GM19099 (cell line): Measurements from ENCODE around the gene GFI1.

Source experiments
- POLR2A ChIP-seq: IDR thresholded peaks from 3 replicates; pipeline ENCODE4 v1.6.1; 2011; ENCODE audit warnings: low read depth; ENCODE audit not compliant: insufficient read length; ENCODE audit errors: extremely low read depth

Gene GFI1

DNA sequence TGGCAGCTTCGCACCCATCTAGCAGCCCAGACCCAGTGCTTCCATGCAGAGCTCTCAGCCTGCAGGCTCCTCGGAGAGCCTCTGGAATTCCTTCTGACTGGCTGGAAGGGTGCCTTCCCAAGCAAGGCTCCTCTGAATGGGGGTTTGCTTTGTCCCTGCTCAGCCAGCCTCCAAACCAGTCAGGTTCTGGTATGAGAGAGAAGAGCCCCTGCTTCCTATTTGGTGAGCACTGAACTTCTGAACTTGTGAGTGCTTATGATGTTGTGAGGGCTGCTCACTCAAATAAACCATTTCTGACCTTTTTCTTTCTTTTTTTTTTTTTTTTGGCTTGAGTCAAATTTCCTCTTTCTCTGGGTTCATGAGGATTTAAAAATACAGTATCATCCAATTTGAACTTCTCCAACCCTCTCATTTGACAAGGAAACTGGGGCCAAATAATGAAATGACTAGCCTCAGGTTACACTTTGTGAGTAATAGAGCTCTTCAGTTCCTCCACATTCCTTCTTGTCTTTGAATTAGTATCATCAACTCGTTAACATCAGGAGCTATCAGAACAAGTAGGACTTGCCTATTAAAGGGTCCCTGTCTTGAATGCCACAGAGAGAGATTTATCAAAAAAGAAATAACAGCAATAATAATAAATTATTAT, 39.6 kb downstream of the GFI1 start:
- TF ChIP-seq POLR2A = no peak

DNA sequence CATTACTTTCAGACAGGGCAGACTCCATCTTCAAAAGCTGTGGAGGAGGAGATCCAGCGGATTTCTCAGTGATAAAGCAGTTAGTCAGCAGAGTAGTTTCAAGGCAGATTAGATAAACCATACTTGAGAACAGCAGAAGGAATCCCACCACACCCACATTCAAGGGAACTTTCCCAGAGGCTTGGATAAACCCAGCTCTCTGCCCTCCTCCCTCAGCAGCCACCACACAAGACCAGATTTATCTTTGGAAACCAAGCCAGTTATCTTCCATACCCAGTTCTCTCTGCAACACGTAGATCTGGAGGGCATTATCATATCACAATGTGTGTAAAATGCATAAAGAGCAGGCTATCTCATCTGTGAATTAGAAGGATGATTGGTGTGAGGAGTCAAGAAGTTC, 40.2 kb downstream of the GFI1 start:
- no peak for TF ChIP-seq POLR2A

DNA sequence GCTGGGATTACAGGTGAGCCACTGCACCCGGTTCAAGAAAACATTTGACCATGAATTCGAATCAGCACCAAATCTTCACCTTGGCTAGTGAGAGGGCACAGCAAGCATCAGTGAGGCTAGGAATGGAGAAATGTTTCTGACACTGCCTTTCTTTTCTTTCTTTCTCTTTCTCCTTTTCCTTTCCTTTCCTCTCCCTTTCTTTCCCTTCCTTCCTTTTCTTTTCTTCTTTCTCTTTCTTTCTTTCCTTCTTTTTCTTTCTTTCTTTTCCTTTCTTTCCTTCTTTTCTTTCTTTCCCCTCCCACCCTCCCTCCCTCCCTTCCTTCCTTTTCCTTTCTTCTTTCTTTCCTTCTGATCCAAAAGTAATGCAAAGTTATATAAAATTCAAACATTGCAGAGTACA, 40.9 kb downstream of the GFI1 start:
- no peak for TF ChIP-seq POLR2A

DNA sequence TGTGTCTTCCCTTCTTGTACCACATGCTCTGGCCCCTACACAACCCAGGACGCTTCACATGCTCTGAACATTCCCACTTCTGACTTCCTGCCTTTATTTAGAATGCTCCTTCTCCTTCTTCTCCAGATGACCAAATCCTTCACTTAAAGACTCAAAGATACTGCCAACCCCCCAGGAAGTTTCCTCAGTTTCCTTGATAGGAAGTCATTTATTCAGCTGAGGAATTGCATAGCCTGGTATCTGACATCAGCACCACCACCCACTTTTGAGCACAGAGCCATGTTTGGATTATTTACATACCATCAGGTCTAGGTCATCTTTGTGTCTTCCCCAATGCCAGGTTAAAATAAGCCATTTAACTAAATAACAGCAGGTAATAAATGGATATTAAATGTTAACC, 42.4 kb downstream of the GFI1 start:
- no peak for TF ChIP-seq POLR2A

DNA sequence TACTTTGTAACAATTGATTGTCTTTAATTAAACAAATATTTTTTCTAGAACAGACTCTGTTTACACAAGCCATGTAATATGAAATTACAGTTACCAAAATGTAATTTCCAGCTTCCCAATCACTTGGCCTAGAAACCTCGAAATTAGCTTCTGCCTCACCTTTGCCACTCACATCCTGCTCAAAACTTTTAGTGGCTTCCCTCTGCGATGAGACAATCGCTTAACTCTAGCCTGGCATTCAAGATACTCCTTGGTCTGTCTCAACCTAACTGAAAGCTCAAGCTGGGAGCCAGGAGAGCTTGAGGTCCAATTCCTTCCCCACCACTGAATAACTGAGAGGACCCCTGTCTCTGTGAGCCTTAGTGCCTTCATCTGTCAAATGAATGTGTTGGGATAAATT, 42.8 kb downstream of the GFI1 start:
- no peak for TF ChIP-seq POLR2A

DNA sequence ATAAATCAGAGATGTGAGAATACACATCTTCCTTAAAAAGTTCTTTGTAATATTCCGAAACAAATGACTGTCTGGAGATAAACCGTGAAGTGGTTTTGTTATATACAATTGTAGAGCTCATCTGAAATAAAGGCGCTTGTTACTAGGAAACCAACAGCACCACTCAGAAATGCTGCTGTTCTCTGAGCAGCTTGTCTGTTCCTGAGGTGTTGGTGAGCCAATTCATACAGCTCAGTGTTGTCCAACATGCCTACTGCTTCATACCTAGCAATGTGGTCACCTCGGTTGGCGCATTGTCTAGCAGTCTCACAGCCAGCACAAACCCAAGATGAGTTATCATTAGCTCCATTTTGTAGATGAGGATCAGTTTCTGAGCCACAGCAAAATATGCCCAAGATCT, 44.4 kb downstream of the GFI1 start:
- no peak for TF ChIP-seq POLR2A

DNA sequence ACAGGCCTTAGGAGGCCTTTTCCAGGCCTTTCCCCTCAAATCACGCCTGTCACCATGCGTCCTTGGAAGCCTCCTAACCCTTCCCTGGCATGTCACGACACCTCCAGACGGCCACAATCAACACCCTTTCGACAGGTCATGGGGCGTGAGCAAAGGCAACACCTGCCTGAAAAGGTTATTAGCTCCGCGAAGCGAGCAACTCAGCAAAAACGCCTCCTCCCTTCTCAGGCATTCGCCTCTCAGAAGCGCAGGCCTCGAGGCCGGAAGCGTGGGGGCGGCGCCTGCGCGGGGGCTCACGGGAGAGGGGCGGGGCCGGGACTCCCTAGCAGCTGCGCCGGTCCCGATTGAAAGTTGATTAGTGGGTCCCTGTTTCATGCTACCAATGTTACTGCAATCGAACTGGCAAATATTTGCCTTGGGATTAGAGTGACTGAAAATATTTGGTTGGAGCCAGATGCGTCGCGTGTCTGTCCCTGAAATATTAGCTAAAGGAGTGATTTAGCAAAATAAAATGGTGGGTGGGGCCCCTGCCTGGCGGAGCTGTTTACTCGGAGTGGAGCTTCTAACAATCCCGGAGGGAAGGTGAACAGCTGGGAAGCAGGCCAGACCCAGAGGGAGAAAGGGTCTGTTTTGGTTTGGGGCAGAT, 44.9 kb downstream of the GFI1 start:
- TF ChIP-seq POLR2A = no peak

DNA sequence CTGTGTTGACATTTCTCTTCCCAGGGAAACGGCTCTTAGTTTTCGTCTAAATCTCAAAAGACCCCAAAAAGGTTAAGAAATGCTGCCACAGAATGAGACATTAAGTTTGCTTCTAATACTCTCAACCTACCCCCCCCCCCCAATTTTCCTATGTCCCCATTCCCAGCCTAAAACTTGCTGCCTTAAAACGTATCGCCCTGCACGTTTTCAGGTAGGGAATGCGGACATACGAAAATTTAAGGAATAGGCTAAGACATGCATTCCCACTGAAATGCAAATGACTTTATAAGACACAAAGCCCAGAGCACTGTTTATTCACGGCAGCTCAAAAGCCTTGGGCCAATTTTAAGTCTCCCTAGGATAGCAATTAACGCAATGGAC, 45.4 kb downstream of the GFI1 start:
- TF ChIP-seq POLR2A = no peak

DNA sequence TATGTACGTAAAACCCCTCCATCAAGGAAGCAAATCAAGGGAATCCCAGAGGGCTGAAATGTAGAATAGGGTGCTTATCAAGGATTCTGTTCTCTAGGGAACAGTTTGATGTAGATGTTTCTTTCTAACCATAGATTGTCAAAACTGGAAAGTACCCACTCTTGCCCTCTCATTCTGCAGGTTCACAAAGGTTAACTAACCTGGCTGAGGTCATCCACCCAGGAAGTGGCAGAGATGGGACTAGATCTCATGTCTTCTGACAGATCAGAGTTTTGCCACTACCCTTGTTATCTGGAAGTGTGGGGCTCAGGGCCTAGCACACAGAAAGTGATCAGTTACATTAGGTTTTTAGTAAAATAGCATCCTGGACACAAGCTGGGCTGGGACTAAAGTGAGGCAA, 47.4 kb downstream of the GFI1 start:
- no peak for TF ChIP-seq POLR2A

DNA sequence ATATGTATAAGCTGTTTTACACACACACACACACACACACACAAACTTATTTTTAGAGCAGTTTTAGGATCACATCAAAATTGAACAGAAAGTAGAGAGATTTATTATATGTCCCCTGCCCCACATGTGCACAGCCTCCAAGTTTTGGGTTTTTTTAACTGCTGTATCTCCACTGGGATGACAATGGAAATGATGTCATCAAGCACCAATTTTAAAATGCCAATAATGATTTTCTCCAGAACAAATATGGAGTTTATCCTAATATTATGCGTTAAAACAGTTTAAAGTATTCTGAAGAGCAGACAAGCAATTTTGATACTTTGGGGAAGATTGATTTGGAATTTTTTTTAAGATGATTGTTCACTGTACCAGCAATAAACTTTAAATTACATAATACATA, 56.7 kb downstream of the GFI1 start:
- TF ChIP-seq POLR2A = no peak

DNA sequence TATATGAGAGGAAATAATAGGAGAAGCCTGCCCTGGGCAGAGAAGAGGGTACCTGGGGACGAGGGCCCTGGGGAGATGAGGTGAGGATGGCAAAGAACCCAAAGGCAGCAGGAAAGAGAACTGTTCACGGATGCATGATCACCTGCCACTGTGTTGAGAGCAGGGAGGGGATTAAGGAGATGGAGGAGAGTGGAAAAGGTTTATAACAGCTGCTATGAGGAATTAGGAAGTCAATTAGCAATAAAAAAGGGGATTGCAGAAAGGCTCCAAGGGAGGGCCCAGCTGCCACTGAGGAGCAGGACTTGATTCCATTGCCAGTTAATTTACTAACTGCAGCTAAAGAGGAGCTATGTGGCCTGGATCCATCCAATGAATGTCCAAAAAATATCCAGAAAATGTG, 61.1 kb downstream of the GFI1 start:
- TF ChIP-seq POLR2A = no peak
